K562 (cell line): ENCODE data around the gene PIGB. TPM values are rescaled to one million over a fixed set of nuclear protein-coding genes. Genes with fewer than 3 reads are reported as not detected.

Experiments used
- ATAC-seq: fragments of 200-7000 bp; cut with Tn5 transposase; 3 replicates; pipeline ENCODE4 v1.9.1; 2020; ENCODE audit warnings: moderate library complexity
- BruUV-seq: library from RNA; stranded (reverse); fragments of 400-500 nt; replicated peaks from 2 replicates; lab custom pipeline; 2021; lab: Mats Ljungman, UMichigan
- CTCF ChIA-PET: fragments of 300-600 bp; formaldehyde crosslinking; extraction: SDS; loops from one replicate; lab custom pipeline; 2021; ENCODE audit warnings: low intra/inter-chr PET ratio; lab: Yijun Ruan, JAX
- POLR2A ChIA-PET: fragments of 300-600, 350-650 bp; sonication (Branson Sonifier 250); formaldehyde crosslinking; extraction: SDS; loops from one replicate; lab custom pipeline; 2021; ENCODE audit warnings: antibody characterized with exemption, inconsistent platforms; lab: Yijun Ruan, JAX
- DNase-seq, 4 experiments: peaks; one replicate each; pipeline versions ENCODE4 v3.0.0 to v3.0.0-alpha.2; 2011 to 2018; ENCODE audit warnings: low spot score in 3 of 4, mixed read lengths in 3 of 4; ENCODE audit errors: extremely low read depth in 1 of 4
- FAIRE-seq: peaks from 2 replicates; lab custom pipeline; 2011; peaks lifted over from hg19 to GRCh38; lab: Jason Lieb, UNC
- H2AFZ ChIP-seq: 2 replicates; pipeline ENCODE4 v1.6.0; 2011; ENCODE audit warnings: low read depth, low read length, control low read depth, inconsistent platforms
- H3K27ac ChIP-seq: fragments of 200-600 bp; 3 replicates; pipeline ENCODE4 v1.8.0; 2011; ENCODE audit warnings: low read depth, mild to moderate bottlenecking, control low read depth, inconsistent platforms, low read length, moderate library complexity, mixed read lengths; ENCODE audit errors: extremely low read depth
- H3K27me3 ChIP-seq, 2 experiments: fragments of 300-600 bp in 1 of 2; 2 replicates in 1 of 2; 3 replicates in 1 of 2; pipeline versions ENCODE4 v1.6.0 to v1.8.0; 2011; ENCODE audit warnings: inconsistent platforms in 2 of 2, low read length in 2 of 2, mild to moderate bottlenecking in 1 of 2, mixed read lengths in 1 of 2, moderate library complexity in 1 of 2; ENCODE audit not compliant: control insufficient read depth in 2 of 2, insufficient read depth in 2 of 2
- H3K36me3 ChIP-seq: fragments of 300-600 bp; 3 replicates; pipeline ENCODE4 v1.8.0; 2011; ENCODE audit warnings: mild to moderate bottlenecking, low read length, inconsistent platforms; ENCODE audit not compliant: control insufficient read depth, insufficient read depth
- H3K4me1 ChIP-seq, 2 experiments: fragments of 200-600 bp in 1 of 2; replicated peaks in 1 of 2; 2 replicates in 1 of 2; 3 replicates in 1 of 2; pipeline versions ENCODE4 v1.5.1 to v1.8.0; 2011; ENCODE audit warnings: inconsistent platforms in 2 of 2, low read length in 2 of 2, mild to moderate bottlenecking in 1 of 2, mixed read lengths in 1 of 2, moderate library complexity in 1 of 2; ENCODE audit not compliant: control insufficient read depth in 2 of 2, insufficient read depth in 2 of 2
- H3K4me2 ChIP-seq: 2 replicates; pipeline ENCODE4 v1.6.1; 2011; ENCODE audit warnings: low read length, control low read depth, inconsistent platforms, mixed read lengths; ENCODE audit not compliant: insufficient read depth
- H3K4me3 ChIP-seq: fragments of 200-600 bp; sonication (generic), shearing (Covaris generic); 2 replicates; pipeline ENCODE4 v1.5.1; 2016; ENCODE audit warnings: control low read depth, inconsistent platforms
- H3K79me2 ChIP-seq: fragments of 200-600 bp; 3 replicates; pipeline ENCODE4 v1.8.0; 2011; ENCODE audit warnings: low read length, inconsistent platforms; ENCODE audit not compliant: control insufficient read depth, insufficient read depth
- H3K9ac ChIP-seq, 2 experiments: 2 replicates each; pipeline versions ENCODE4 v1.6.0 to v1.6.1; 2011; ENCODE audit warnings: low read depth in 2 of 2, low read length in 2 of 2, control low read depth in 1 of 2, inconsistent platforms in 1 of 2, mild to moderate bottlenecking in 1 of 2, mixed read lengths in 1 of 2; ENCODE audit not compliant: insufficient read depth in 1 of 2
- H3K9me1 ChIP-seq: one replicate; pipeline ENCODE4 v1.6.0; 2011; ENCODE audit warnings: inconsistent platforms, mild to moderate bottlenecking, low read length, moderate library complexity; ENCODE audit not compliant: control insufficient read depth, insufficient read depth
- H3K9me3 ChIP-seq: replicated peaks from 2 replicates; pipeline ENCODE4 v1.5.1; 2011; ENCODE audit warnings: low read depth, low read length, inconsistent platforms; ENCODE audit not compliant: control insufficient read depth, insufficient read depth
- H4K20me1 ChIP-seq: replicated peaks from 2 replicates; pipeline ENCODE4 v1.6.1; 2011; ENCODE audit warnings: low read length, inconsistent platforms, mixed read lengths; ENCODE audit not compliant: control insufficient read depth, insufficient read depth
- CCAR2 ChIP-seq: fragments of 200-400 bp; formaldehyde crosslinking; IDR thresholded peaks from 2 replicates; pipeline ENCODE4 v1.6.1; 2017; ENCODE audit warnings: mild to moderate bottlenecking, low read depth, low read length
- DIDO1 ChIP-seq: fragments of 450-650 bp; IDR thresholded peaks from 2 replicates; pipeline ENCODE4 v1.6.1; 2016; ENCODE audit warnings: low read depth, missing biosample characterization, missing genetic modification characterization
- FOXA3 ChIP-seq, 2 experiments: fragments of 450-650 bp in 1 of 2; sonication (generic) in 1 of 2; formaldehyde crosslinking; IDR thresholded peaks in 1 of 2; conservative IDR thresholded peaks in 1 of 2; 2 replicates each; pipeline versions ENCODE4 v1.4.0 to v1.8.0; 2020 to 2022; ENCODE audit warnings: mild to moderate bottlenecking in 2 of 2, missing genetic modification reagents in 1 of 2
- JUN ChIP-seq, 2 experiments: sonication (generic) in 1 of 2; formaldehyde crosslinking in 1 of 2; IDR thresholded peaks; 2 replicates each; pipeline versions ENCODE4 v1.6.1 to v1.8.0; 2012 to 2022; ENCODE audit warnings: borderline replicate concordance in 2 of 2, mild to moderate bottlenecking in 2 of 2, improper control_type of control experiment in 1 of 2, low read depth in 1 of 2, low read length in 1 of 2, missing genetic modification reagents in 1 of 2
- KAT8 ChIP-seq: fragments of 450-650 bp; IDR thresholded peaks from 2 replicates; pipeline ENCODE4 v1.6.1; 2016; ENCODE audit warnings: low read depth, mild to moderate bottlenecking
- MYC ChIP-seq, 2 experiments: fragments of 250-450 bp in 1 of 2; sonication (Bioruptor Pico) in 1 of 2; IDR thresholded peaks; 2 replicates each; pipeline versions ENCODE4 v1.5.1 to v1.6.1; 2012 to 2021; ENCODE audit warnings: low read depth in 2 of 2, borderline replicate concordance in 1 of 2, improper control_type of control experiment in 1 of 2, low read length in 1 of 2, mild to moderate bottlenecking in 1 of 2, moderate library complexity in 1 of 2
- NFIX ChIP-seq: fragments of 250-450 bp; sonication (Bioruptor Pico); IDR thresholded peaks from 2 replicates; pipeline ENCODE4 v1.4.0; 2020; ENCODE audit warnings: low read depth, mild to moderate bottlenecking, moderate library complexity
- SAFB2 ChIP-seq: fragments of 200-400 bp; formaldehyde crosslinking; IDR thresholded peaks from 2 replicates; pipeline ENCODE4 v1.6.1; 2018; ENCODE audit warnings: borderline replicate concordance, low read length, low read depth, moderate library complexity; ENCODE audit not compliant: severe bottlenecking
- SETDB1 ChIP-seq: IDR thresholded peaks from one replicate; pipeline ENCODE4 v1.6.1; 2012; ENCODE audit warnings: low read length, control low read depth, inconsistent platforms
- SIN3A ChIP-seq, 2 experiments: fragments of 150-350 bp in 1 of 2; IDR thresholded peaks; 2 replicates each; pipeline ENCODE4 v1.6.1; 2011 to 2016; ENCODE audit warnings: borderline replicate concordance in 2 of 2, low read depth in 2 of 2, low read length in 2 of 2, mild to moderate bottlenecking in 2 of 2, moderate library complexity in 2 of 2; ENCODE audit not compliant: control insufficient read depth in 1 of 2
- TAF1 ChIP-seq: IDR thresholded peaks from 2 replicates; pipeline ENCODE4 v1.6.1; 2011; ENCODE audit warnings: mild to moderate bottlenecking, low read length, moderate library complexity; ENCODE audit not compliant: insufficient read depth, control insufficient read depth, severe bottlenecking; ENCODE audit errors: extremely low read depth
- TBL1XR1 ChIP-seq, 2 experiments: IDR thresholded peaks; 2 replicates each; pipeline ENCODE4 v1.6.1; 2012; ENCODE audit warnings: improper control_type of control experiment in 2 of 2, low read length in 2 of 2, mild to moderate bottlenecking in 1 of 2
- ZBED1 ChIP-seq: IDR thresholded peaks from 2 replicates; pipeline ENCODE4 v1.6.1; 2014
- ZNF140 ChIP-seq: fragments of 250-450 bp; sonication (Bioruptor Pico); IDR thresholded peaks from 2 replicates; pipeline ENCODE4 v1.8.0; 2021; ENCODE audit warnings: moderate library complexity, mild to moderate bottlenecking, inconsistent platforms
- ZNF586 ChIP-seq: fragments of 450-650 bp; formaldehyde crosslinking; conservative IDR thresholded peaks from 2 replicates; pipeline ENCODE4 v1.4.0; 2020; ENCODE audit warnings: mild to moderate bottlenecking, moderate library complexity
- WGBS: fragments of 100-300 bp; shearing (Covaris generic); methylation state at CpG from one replicate; pipeline ENCODE4 v1.1.6; 2016; ENCODE audit warnings: low coverage, mixed read lengths; ENCODE audit not compliant: insufficient coverage; ENCODE audit errors: missing lambda C conversion rate; 5-methylcytosine and 5-hydroxymethylcytosine counted together
- in situ Hi-C: fragments of 300-500 bp; cut with MboI; formaldehyde crosslinking; loops from 4 replicates; pipeline ENCODE4 v1.15.0; 2018; ENCODE audit warnings: inconsistent platforms, mixed read lengths
- intact Hi-C: fragments of 100-400 bp; cut with micrococcal nuclease; formaldehyde crosslinking; loops from 2 replicates; pipeline ENCODE4 v1.14.2; 2022
- polyA plus RNA-seq, 8 experiments: library from polyadenylated mRNA; depleted of rRNA in 4 of 8; stranded (reverse) in 5 of 8; unstranded in 3 of 8; fragments of >200 nt; fragmentation: Nextera tagmentation in 2 of 8; fragmentation: Illumina TruSeq in 1 of 8; extraction: Ambion mirVana in 2 of 8; extraction: Trizol in 1 of 8; gene quantifications; 2 replicates each; pipeline versions ENCODE4 v1.2.1 to v1.2.3, GENCODE V29; 2011 to 2014; ENCODE audit warnings: inconsistent platforms in 1 of 8, missing spikeins in 1 of 8
- total RNA-seq, 7 experiments: library from RNA; depleted of rRNA in 6 of 7; stranded (reverse); fragments of >200 nt in 6 of 7; fragmentation: Illumina TruSeq in 2 of 7; extraction: Trizol in 2 of 7; gene quantifications; 2 replicates each; pipeline versions ENCODE4 v1.2.1 to v1.2.3, GENCODE V29; 2011 to 2021; ENCODE audit warnings: low replicate concordance in 1 of 7
- TF ChIP-seq, protein P1 (sequence below): sonication (generic); IDR thresholded peaks from 2 replicates; pipeline ENCODE4 v1.6.1; 2016
- TF ChIP-seq, protein P2 (sequence below), 2 experiments: fragments of 450-650 bp; IDR thresholded peaks; 2 replicates each; pipeline ENCODE4 v1.6.1; 2016
- TF ChIP-seq, protein P3 (sequence below): fragments of 450-650 bp; formaldehyde crosslinking; IDR thresholded peaks from 2 replicates; pipeline ENCODE4 v1.4.0; 2022; ENCODE audit warnings: missing genetic modification characterization

Gene PIGB
- total and polyA plus RNA-seq, 9 of the 15 experiments (the other 6 are each of a cell fraction or from before 2014, with no cell fraction given), result 9.9 to 32.3 (median 18.2) TPM

DNA sequence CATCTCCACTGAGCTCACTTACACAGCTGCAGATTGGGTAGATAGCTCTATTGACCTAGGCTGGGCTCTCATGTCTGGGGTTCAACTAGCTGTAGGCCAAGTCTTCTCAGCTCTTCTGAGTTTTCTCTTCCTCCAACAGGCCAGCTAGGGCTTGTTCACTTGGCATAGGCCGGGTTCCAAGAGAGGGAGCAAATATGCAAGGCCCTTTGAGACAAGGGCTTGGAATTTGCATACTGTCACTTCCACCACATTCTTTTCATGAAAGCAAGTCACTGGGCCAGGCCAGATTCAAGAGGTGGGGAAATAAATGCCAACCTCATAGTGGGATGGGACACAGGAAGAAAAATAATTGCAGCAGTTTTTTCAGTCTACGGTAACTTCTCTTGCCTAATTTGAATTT lies 25.2 kb downstream of the PIGB start:
- BruUV-seq, result no TSS peak
- H3K9me1 ChIP-seq, result no peaks in the 10 kb centered on the region
- H2AFZ ChIP-seq, result no peak overlapping the region
- no peak overlapping the region for H3K4me3 ChIP-seq
- H3K36me3 ChIP-seq, result peaks cover 37% of the 10 kb centered on the region
- ChIA-PET CTCF (no interaction called here), POLR2A (interaction anchor here (0.9 to 1.6 kb wide), 2 partner anchors 25 to 41 kb away, joined by 3 to 4 read pairs; partner anchors contain the start of genes PIGB and PIGBOS1)
- no peak overlapping the region for H3K27ac ChIP-seq
- in situ Hi-C loops (no loop called here), intact Hi-C loops (no loop called here)
- no peak overlapping the region for H3K4me2 ChIP-seq
- peaks cover 0 to 4% of the 10 kb centered on the region in 2 experiments; a peak in 3 of 5 replicates for H3K4me1 ChIP-seq
- no peaks in the 10 kb centered on the region for H3K27me3 ChIP-seq
- FAIRE-seq (no peak), DNase-seq (peak in 1 of 4 experiments; percentile 7), ATAC-seq (peak; percentile 62)
- no peaks in the 10 kb centered on the region; the same call in 1 of the 2 replicates for H4K20me1 ChIP-seq
- no peaks in the 10 kb centered on the region for H3K79me2 ChIP-seq
- TF ChIP-seq NFIX (CRISPR knock-in tag), result no peak
- TF ChIP-seq, protein P1, sequence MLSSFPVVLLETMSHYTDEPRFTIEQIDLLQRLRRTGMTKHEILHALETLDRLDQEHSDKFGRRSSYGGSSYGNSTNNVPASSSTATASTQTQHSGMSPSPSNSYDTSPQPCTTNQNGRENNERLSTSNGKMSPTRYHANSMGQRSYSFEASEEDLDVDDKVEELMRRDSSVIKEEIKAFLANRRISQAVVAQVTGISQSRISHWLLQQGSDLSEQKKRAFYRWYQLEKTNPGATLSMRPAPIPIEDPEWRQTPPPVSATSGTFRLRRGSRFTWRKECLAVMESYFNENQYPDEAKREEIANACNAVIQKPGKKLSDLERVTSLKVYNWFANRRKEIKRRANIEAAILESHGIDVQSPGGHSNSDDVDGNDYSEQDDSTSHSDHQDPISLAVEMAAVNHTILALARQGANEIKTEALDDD, result 0 out of 2 replicates have a peak, but pooled peaks have one; percentile 24
- TF ChIP-seq, protein P2, sequence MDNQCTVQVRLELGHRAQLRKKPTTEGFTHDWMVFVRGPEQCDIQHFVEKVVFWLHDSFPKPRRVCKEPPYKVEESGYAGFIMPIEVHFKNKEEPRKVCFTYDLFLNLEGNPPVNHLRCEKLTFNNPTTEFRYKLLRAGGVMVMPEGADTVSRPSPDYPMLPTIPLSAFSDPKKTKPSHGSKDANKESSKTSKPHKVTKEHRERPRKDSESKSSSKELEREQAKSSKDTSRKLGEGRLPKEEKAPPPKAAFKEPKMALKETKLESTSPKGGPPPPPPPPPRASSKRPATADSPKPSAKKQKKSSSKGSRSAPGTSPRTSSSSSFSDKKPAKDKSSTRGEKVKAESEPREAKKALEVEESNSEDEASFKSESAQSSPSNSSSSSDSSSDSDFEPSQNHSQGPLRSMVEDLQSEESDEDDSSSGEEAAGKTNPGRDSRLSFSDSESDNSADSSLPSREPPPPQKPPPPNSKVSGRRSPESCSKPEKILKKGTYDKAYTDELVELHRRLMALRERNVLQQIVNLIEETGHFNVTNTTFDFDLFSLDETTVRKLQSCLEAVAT (IDR thresholded peaks at IDR 0.05), result no peak
- TF ChIP-seq CCAR2, result no peak
- TF ChIP-seq TBL1XR1 (IDR thresholded peaks at IDR 0.05; ENCODE audit: low read length in 2 of 2), result no peak
- TF ChIP-seq ZNF140 (CRISPR knock-in tag), result no peak
- TF ChIP-seq TAF1, result no peak
- TF ChIP-seq, protein P3, sequence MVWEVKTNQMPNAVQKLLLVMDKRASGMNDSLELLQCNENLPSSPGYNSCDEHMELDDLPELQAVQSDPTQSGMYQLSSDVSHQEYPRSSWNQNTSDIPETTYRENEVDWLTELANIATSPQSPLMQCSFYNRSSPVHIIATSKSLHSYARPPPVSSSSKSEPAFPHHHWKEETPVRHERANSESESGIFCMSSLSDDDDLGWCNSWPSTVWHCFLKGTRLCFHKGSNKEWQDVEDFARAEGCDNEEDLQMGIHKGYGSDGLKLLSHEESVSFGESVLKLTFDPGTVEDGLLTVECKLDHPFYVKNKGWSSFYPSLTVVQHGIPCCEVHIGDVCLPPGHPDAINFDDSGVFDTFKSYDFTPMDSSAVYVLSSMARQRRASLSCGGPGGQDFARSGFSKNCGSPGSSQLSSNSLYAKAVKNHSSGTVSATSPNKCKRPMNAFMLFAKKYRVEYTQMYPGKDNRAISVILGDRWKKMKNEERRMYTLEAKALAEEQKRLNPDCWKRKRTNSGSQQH, result no peak
- no peak for TF ChIP-seq SETDB1
- TF ChIP-seq FOXA3 (CRISPR knock-in tag; conservative IDR thresholded peaks at IDR 0.05 in 1 of 2, IDR thresholded peaks at IDR 0.05 in 1 of 2), result peak in 1 of 2 experiments; percentile 26; a peak in 1 of 4 replicates
- no peak for TF ChIP-seq MYC (IDR thresholded peaks at IDR 0.05; ENCODE audit: low read depth, low read length)
- no peak for TF ChIP-seq MYC (CRISPR knock-in tag; IDR thresholded peaks at IDR 0.05; ENCODE audit: borderline replicate concordance, low read depth)
- TF ChIP-seq SAFB2, result no peak
- no peak for TF ChIP-seq DIDO1
- no peak for TF ChIP-seq JUN (IDR thresholded peaks at IDR 0.05; ENCODE audit: borderline replicate concordance, low read depth, low read length)
- TF ChIP-seq JUN (CRISPR knock-in tag; IDR thresholded peaks at IDR 0.05; ENCODE audit: borderline replicate concordance), result no peak
- no peak for TF ChIP-seq SIN3A (IDR thresholded peaks at IDR 0.05; ENCODE audit: borderline replicate concordance in 2 of 2, control insufficient read depth in 1 of 2, low read depth in 2 of 2, low read length in 2 of 2)
- no peak for TF ChIP-seq ZNF586
- TF ChIP-seq ZBED1, result no peak
- no peak for TF ChIP-seq KAT8
- WGBS, result 96% methylated on average over 2 of the region's 2 CpGs
- H3K9me3 ChIP-seq, result no peaks in the 10 kb centered on the region
- H3K9ac ChIP-seq, result no peak overlapping the region
